DMS 273 (cell line): ENCODE results near the gene TRAF1.
A peak's percentile ranks its signal among the peaks of the same experiment; 100 is the strongest.

Source experiments
- DNase-seq: peaks from one replicate; lab custom pipeline; 2025; ENCODE audit not compliant: unreplicated experiment; lab: John Stamatoyannopoulos, UW

TRAF1 gene

DNA sequence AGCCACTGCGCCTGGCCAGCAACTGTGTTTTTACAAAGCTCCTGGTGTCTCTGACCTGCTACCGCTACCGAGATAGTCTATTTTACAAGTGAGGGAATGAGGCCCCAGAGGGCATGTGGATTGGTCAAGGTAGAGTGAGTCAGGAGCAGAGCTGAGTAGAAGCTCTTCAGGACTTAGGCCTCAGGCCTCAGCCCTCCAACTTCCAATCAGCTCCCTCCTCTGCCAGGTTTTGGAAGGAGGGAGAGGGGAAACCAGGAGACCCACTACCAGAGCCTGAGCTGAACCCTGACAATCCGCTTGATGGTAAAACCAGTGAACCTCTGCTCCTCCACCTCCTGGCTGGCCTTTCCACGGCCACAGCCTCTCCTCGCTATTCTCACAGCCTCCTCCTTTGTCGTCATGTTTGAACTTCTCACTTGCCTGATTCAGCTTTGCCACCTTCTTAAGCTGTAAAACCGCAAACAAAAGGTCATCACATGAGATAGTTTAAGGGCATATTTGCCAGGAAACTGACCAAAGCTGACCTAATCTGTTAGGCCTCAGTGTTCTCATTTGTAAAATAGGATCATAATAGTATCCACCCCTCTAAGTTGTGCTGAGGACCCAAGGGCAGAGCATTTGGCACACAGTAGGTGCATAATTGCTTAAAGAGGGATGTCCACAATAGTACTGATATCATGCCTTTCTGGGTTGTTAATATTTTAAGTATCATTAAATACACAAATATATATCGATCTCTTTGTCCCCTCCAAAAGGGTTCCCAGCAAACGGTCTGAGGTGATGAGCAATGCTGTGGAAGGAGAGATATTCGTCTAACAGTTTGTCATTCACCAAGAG, 1.7 kb downstream of the TRAF1 start:
- DNase-seq = no peak

DNA sequence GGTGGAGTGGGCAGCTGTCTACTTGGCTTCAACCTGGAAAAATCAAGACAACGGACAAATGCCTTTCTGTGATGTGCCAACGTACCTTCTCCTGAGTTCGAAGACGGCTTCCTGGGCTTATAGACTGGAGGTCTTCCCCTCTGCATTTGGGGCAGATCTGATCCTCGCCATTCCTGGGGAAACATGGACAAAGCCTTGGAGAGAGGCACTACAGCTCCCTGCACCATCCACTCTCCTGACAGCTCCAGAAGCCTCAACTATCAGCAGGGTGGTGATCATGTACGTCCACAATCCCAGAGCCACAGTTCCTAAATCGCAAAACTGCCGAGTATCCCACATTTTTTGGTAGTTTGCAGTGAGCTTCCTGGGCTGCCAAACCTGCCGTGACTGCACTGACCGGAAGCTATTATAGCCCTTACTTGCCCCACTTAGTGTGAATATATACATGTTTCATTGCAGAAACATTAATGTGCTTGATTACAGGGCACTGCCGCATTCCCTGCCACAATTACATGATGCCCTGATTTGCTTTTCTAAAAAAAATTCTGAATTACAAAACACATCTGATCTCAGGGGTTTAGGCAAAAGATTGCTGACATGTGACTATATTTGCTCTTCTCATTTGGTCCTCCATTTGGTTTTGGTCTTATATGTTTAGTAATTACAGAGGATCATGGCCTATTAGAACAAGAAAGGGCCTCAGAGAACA, 2.8 kb downstream of the TRAF1 start:
- no peak for DNase-seq

DNA sequence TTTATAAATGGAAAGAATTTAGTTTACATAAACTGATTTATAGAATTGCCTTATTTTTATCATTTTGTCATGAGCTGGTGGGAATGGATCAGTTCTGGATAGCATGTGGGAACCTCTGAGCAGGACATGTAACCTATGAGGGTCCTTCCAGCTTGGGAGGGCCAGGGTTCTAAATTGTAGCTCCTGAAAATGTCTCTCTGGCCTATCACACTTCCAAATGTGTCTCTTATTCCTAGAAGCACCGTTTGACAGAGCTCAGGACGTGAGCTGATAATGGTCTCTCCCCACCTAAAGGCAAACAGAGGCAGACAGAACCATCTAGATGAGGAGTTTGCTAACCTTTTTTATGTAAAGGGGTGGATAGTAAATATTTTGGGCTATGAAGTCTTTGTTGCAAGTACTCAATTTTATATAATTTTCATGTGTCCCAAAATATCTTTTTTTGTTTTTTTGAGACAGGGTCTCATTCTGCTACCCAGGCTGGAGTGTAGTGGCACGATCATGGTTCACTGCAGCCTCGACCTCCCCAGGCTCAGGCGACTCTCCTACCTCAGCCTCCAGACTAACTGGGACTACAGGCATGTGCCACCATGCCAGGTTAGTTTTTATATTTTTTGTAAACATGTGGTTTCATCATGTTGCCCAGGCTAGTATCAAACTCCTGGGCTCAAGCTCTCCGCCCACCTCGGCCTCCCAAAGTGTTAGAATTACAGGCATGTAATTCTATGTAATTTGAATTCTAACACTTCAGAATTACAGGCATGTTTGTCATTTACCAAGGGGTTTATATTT, 4.0 kb downstream of the TRAF1 start:
- no peak for DNase-seq

DNA sequence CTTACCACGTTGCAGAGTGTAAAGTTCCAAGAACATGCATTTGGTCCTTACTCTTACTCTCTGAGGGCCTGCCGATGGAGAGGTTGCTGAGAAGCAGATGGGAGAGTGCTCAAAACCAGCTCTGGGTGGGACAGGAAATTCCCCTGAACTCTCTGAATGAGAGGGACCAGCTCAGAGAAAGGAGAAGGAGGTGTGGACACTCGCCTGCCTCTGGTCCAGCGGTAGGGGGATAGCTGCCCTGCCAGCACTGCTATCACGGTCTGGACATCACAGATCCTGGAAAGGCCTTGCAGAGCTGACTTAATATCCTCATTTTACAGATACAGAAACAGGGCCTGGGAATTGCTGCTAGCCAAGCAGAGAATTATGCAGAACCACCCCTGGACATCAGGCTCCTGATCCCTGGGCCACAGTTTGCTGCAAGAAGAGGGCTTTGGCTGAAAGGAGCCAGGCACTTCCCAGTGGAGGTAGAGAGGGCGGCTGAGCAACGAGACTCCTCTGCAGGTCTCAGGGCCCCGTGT, 4.9 kb downstream of the TRAF1 start:
- no peak for DNase-seq

DNA sequence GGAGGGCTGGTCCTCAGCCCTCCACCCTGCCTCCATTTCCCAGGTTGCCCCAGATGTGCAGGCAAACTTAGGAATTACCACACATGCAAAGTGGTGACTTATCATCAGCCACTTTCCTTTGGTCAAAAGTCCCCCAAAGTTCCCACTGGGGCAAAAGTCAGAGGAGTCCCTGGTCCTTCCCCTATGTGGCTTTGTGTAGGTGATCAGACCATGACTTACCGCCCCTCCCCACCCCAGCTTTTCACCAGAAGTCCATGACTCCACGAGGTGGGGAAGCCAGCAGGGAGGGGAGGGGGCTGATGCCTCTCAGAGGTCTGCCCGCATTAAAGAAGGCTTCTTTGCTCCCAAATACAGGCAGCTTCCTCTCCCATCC, 5.8 kb downstream of the TRAF1 start:
- no peak for DNase-seq

DNA sequence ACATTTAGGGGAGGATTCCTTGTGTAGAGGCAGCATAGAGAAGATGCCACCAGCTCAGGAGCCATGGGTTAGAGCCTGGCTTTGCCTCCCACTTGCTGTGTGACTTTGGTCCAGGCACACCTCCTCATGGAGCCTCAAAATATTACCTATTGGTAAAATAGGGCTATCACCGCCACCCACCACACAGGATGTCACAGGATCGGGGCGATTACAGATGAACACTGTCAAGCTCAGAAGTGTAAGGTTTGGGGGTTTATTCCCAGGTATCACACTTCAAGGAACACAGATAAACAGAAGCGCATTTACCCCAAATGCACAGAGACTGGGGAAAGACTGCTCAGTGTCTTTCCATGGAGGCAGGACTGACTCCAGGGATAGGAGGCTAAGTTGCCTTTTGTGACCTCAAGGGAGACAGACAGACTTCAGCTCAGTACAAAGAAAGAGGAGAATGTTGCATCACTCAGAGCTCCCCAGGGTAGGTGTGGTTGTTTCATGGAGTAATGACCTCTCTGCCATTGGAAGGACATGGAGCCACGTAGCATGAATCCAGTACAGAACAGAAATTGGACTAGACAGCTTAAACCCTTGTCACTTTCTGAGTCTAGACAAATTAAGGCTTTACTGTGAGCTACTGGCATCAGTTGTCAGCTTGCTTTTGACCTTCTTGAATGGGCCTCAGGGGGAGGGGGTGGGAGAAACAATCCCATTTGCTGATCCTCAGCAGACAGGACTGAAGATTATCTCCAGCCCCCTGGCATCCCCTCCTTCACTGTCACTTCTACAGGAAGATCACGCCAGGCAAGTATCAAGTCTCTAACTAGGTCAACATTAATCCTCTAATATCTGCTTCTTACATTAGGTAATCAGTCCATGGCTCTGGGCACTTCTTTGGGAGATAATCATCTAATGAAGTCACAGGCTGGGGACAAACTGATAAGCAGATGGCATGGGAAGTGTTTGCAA, 6.5 kb downstream of the TRAF1 start:
- no peak for DNase-seq

DNA sequence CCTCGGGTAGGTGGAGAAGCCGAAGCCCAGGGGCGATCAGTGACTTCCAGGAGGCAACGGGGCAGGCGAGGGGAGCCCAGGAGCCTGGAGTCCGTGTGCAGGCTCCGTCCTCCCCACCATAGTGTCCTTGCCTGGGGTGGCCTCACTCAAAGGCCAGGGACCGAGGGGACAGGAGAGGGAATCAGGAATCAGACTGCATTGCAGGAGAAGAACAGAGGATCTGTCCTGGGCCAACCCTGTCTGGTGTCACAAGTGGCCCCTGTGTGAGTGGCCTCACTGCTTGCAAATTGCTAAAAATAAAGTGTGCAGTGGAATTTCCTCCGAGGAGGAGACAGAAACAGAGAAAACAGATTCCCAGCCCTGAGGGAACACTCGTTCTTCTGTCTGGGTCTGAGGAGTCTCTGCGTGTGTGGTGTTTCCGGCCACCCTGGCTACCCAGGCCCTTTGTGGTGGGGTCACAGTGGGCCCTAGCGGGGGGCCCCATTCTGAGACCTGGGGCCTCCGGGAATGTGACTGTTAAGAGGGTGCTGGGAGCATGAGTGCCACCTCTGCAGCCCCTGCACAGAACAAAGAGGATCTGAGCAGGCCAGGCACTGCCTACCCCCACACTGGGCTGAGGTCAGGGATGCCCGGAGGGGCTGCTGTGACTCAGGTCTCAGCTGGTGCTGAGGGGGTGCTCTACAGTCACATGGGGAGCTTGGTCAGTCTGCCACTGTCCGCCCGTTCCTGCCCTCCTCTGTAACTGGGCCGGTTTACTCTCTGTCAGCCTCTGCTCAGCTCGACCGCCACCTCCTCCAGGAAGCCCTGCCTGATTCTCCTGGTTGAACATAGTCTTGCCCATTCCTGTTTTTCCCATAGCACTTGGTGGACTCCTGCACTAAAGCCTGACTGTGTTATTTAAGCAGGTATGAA, 7.4 kb downstream of the TRAF1 start:
- no peak for DNase-seq

DNA sequence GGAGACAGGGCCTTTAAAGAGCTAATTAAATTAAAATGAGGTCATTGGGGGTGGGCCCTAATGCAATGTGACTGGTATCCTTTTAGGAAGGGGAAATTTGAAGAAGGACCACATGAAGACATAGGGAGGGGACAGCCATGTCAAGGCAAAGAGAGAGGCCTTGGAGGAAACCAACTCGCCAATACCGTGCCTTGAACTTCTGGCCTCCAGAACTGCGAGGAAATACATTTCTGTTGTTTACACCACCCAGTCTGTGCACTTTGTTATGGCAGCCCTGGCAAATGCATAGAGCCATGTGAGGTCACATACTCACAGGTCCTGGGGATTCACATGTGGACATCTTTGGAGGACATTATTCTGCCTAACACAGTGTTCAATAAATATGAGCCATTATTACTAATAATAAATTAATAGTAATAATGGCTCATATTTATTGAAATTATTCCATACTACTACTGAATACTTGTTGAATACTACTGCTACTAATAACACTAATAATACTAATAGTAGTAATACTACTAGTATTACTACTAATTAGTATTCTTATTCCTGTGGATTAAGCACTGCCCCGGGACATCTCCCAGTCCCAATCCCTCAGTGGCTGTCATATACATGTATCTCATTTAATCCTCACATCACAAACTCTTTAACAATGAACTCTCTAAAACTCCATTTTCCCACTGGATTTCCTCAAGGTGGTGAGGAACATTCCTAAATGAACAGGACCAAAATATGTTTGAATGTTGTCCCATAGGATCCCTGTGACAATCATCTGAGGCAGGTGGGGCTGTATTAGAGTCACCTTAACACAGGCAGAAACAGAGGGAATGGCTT, 8.4 kb downstream of the TRAF1 start:
- no peak for DNase-seq

DNA sequence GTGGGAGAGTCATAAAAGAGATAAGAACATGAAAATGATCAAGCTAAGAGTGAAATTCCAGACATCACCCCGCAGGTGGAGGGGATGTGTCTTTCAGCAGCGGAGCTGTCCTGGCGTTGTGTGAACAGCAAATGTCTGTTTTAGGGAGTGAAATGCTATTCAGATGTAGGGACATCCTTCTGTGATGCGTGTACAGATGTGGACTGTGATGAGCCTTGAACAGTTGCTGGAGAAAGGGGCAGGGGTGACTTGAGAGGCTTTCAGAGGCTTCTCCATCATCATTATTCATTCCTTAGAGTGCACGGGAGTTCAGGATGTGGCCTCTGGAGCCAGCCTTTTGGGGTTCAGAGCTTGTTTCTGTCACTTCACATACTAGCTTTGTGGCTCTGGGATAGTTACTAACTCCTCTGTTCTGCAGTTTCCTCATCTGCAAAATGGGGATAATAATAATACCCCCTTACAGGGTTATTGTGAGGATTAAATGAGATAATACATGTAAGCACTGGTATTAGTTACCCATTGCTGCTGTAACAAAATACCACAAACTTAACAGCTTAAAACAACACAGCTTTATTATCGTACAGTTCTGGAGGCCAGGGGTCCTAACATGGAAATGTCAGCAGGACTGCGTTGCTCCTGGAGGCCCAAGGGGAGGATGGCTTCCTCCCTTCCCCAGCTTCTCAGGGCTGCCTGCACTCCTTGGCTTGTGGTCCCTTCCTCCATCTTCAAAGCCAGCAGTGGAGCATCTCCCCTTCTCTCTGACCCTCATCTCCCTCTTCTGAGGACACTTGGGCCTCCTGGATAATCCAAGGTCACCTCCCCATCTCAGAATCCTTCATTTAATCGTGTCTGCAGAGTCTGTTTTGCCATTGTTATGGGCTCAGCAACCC, 9.4 kb downstream of the TRAF1 start:
- DNase-seq = no peak

DNA sequence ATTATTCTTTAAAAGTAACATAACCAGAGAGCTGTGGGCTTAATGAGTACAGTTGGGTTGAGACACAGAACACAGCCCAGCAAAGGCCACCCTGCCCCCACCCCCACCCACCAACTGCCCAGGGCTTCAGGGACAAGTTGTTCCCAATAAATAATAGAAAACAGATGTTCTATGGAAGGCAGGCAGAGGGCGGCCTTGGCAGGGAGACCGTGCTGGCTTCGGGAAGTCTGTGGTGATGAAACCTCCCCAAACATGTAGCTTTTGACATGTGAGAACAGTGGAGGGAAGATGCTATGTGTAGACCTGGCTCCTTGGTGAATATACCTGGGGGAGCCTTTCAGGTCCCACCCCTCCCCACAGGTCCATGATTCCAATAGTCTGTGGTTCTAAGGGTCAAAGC, 10.0 kb downstream of the TRAF1 start:
- peak; percentile 61 for DNase-seq

DNA sequence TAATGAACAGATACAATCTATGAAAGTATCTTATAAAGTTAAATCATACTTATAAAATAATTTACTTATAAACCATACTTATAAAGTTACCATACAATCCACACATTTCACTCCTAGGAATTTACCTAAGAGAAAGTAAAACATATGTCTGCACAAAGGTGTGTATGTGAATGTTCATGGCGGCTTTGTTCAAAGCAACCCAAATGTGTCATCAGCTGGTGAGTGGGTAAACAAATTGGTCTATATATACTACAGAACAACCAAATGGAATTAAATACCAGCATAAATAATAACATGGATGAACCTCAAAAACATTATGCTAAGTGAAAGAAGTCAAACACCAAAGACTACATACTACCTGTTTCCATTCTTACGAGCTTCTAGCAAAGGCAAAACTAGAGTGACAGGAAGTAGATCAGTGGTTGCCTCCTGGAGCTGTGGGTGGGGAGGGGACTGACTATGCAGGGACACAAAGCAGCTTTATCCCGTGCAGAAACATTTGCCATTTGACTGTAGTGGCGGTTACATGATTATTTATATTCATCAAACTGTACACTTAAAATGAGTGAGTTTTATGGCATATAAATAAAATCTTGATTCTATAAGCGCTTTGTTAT, 10.6 kb downstream of the TRAF1 start:
- no peak for DNase-seq

DNA sequence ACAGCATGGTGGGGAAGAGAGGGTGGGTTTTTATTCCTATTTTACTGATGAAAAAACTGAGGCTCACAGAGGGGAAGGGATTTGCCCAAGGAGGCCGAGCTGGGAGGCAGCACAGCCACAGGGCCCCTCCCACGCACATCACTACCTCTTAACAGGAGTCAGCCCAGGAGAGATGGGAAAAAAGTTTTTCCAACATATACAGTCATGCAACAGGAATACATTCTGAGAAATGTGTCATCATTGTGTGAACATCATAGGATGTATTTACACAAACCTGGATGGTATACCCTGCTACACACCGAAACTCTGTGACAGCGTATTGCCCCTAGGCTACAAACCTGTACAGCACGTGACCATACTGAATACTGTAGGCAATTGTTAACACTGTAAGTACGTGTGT, 11.6 kb downstream of the TRAF1 start:
- no peak for DNase-seq

DNA sequence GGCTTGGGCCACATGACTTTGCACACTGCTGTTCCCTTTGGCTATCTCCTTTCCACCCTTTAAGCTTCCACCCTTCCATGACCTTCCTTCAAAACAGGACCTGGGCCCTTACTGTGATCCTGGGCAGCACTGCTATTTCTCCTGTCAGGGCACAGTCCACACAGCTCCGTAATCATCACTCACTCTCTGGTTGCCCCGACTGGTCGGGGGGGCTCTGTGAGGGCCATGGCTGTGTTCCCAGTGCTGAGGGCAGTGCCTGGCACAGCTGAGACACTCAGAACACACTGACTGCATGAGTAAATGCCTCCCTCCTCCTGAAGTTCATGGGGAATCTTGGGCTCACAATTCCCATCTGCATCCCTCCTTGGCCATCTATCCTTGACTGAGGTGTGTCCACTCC, 12.2 kb downstream of the TRAF1 start:
- no peak for DNase-seq

DNA sequence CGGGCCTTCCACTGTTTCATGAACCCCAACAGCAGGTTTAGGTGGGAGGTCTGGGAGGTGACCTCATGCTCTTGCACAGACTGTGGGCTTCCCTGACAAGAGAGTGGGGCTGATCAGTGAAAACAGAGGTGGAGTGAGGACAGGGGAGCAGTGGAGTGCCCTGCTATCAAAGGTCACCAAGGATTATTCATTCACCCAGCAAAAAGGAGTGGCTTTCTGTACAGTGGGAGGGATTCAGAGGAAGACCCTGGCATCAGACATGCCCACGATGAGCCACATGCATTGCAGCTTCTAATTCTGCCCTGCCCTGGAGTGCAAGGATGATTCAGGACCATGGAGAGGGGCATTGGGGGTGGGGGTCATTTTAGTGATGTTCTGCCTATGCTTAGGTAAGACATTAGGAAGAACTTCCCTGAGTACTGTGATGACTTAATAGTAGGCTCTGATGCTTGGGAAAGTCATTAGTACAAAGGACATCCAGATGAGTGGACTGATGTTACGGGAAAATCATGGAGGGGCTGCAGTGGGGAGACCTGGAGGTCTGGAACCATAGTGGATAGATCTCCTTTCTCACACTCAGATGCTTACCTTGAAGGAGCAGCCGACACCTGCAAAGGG, 12.8 kb downstream of the TRAF1 start:
- DNase-seq = no peak

DNA sequence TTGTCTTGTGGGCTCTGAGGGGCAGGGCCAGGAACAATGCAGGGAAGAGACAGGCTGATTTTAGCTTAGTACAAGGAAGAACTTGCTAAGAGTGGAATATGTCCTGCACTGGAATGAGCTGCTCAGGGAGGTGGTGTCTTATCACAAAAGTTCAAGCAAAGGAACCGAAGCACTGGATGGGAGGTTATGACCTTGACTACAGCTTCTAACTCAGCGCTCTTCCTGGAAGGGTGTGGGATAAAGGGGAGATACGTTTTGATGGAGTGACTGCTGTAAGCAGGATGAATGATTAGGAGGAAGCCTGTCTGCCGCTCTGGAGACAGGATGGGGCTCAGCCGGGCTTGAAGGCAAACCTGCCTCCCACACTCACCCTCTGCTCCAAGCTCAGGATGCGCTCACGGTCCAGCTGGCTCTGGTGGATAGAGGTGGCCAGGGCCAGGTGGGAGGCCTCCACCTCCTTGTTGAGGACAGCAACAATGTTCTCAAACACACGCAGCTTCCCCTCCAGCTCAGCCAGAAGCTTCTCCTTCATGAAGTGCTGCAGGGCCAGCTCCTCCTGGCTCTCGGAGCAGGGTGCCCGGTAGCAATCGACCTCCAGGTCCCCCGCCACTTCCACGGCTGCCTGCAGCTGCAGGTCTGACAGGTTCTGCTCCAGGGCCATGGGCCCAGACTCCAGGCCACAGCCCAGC, 13.5 kb downstream of the TRAF1 start:
- DNase-seq = no peak

DNA sequence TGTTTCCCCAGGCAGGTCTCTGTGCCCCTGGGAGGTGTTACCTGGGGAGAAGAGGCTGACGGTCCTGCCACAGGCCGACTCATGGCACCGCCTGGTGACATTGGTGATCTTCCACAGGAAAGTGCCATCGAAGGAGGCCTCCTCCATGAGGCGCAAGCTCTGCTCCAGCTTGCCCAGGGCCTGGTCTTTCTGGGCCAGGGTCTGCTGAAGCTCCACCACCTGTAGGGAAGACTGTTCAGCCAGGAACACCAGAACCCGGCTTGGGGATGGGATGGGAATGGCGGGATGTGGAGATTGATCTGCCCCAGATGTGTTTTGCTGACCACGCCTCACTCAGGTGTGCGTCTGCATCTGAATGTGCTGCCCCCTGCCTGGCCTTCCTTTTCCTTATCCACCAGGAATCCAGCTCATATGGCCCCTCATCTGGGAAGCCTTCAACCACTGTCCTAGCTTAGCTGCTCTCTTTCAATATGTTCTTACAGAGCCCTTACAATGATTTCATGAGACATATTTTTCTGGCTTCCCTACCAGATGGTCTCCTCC, 15.2 kb downstream of the TRAF1 start:
- no peak for DNase-seq
